Smooth muscle cell (in vitro differentiated cells): ENCODE measurements around the gene SERPINE1. TPM values are rescaled to one million over a fixed set of nuclear protein-coding genes. Genes with fewer than 3 reads are reported as not detected.

Experiments
- DNase-seq: peaks from one replicate; lab custom pipeline; 2025; ENCODE audit not compliant: unreplicated experiment; lab: John Stamatoyannopoulos, UW
- H2AFZ ChIP-seq: fragments of 200-600 bp; sonication (generic); 2 replicates; pipeline ENCODE4 v1.6.0; 2016; ENCODE audit warnings: antibody characterized with exemption, low read depth, mild to moderate bottlenecking
- H3F3A ChIP-seq: fragments of 200-600 bp; sonication (generic); 2 replicates; pipeline ENCODE4 v1.6.0; 2017; ENCODE audit warnings: antibody characterized with exemption, low read depth
- H3K27ac ChIP-seq: fragments of 200-600 bp; sonication (generic); 2 replicates; pipeline ENCODE4 v1.5.1; 2016; ENCODE audit warnings: low read depth, mild to moderate bottlenecking
- H3K27me3 ChIP-seq: fragments of 200-600 bp; sonication (generic); 2 replicates; pipeline ENCODE4 v1.6.1; 2016; ENCODE audit warnings: low read depth, mild to moderate bottlenecking
- H3K36me3 ChIP-seq: fragments of 200-600 bp; sonication (generic); 2 replicates; pipeline ENCODE4 v1.5.1; 2016; ENCODE audit warnings: low read depth
- H3K4me1 ChIP-seq: fragments of 200-600 bp; sonication (generic); 2 replicates; pipeline ENCODE4 v1.5.1; 2016; ENCODE audit warnings: low read depth
- H3K4me2 ChIP-seq: fragments of 200-600 bp; sonication (generic); 2 replicates; pipeline ENCODE4 v1.6.0; 2016; ENCODE audit warnings: mild to moderate bottlenecking
- H3K4me3 ChIP-seq: fragments of 200-600 bp; sonication (generic); 2 replicates; pipeline ENCODE4 v1.5.1; 2016; ENCODE audit warnings: mild to moderate bottlenecking
- H3K79me2 ChIP-seq: fragments of 200-600 bp; sonication (generic); 2 replicates; pipeline ENCODE4 v1.6.0; 2016; ENCODE audit warnings: low read depth, mild to moderate bottlenecking
- H3K9ac ChIP-seq: fragments of 200-600 bp; sonication (generic); 2 replicates; pipeline ENCODE4 v1.6.0; 2016; ENCODE audit warnings: low read depth
- H3K9me3 ChIP-seq: fragments of 200-600 bp; sonication (generic); replicated peaks from 2 replicates; pipeline ENCODE4 v1.5.1; 2016; ENCODE audit warnings: low read depth
- H4K20me1 ChIP-seq: fragments of 200-600 bp; sonication (generic); 2 replicates; pipeline ENCODE4 v1.6.0; 2016; ENCODE audit warnings: low read depth
- CTCF ChIP-seq: fragments of 200-600 bp; sonication (generic); IDR thresholded peaks from 2 replicates; pipeline ENCODE4 v1.5.1; 2017; ENCODE audit warnings: borderline replicate concordance, mild to moderate bottlenecking, antibody characterized with exemption; ENCODE audit not compliant: insufficient read depth, poor library complexity, severe bottlenecking
- WGBS: methylation state at CpG from one replicate; pipeline ENCODE4 v1.1.7; 2016; ENCODE audit warnings: low lambda C conversion rate; 5-methylcytosine and 5-hydroxymethylcytosine counted together
- polyA plus RNA-seq: library from polyadenylated mRNA; unstranded; fragments of >200 nt; fragmentation: Nextera tagmentation; extraction: Ambion mirVana; gene quantifications from 2 replicates; pipeline ENCODE4 v1.2.1, GENCODE V29; 2016
- total RNA-seq: library from RNA; depleted of rRNA; stranded (reverse); fragments of >200 nt; gene quantifications from 2 replicates; pipeline ENCODE4 v1.2.3, GENCODE V29; 2014

Gene SERPINE1
- total RNA-seq (387 and 435 TPM in 2 replicates), polyA plus RNA-seq (460 and 495 TPM in 2 replicates)

GRCh38 chr7:101126651-101127459, at the start of gene SERPINE1:
TSS of gene SERPINE1 (plus strand) at chr7:101127104. CDS start at chr7:101128394, 1,290 bp downstream.
- Histone ChIP-seq H3K27me3 (no peaks in the 10 kb centered on the region), H3K9me3 (no peaks in the 10 kb centered on the region), H3K79me2 (peaks cover 14% of the 10 kb centered on the region), H3K9ac (peak within 1 kb of the TSS; percentile 96), H4K20me1 (peaks cover 45% of the 10 kb centered on the region), H3K4me2 (peak within 1 kb of the TSS; percentile 88), H3K4me1 (peaks cover 20% of the 10 kb centered on the region), H3F3A (peaks cover 57% of the 10 kb centered on the region), H3K4me3 (peak within 1 kb of the TSS; percentile 53), H3K36me3 (peaks cover 6% of the 10 kb centered on the region), H3K27ac (peak within 1 kb of the TSS; percentile 100), H2AFZ (no peak within 1 kb of the TSS)
- WGBS: 15% methylated on average over 22 of the region's 22 CpGs
- peak; percentile 13 for TF ChIP-seq CTCF
- DNase-seq: peak; percentile 75

GRCh38 chr7:101077303-101078086, 49.4 kb upstream of the SERPINE1 start:
- Histone ChIP-seq H3F3A (no peaks in the 10 kb centered on the region), H3K4me3 (no peak overlapping the region), H3K27ac (no peak overlapping the region), H3K4me2 (no peak overlapping the region), H2AFZ (no peak overlapping the region), H3K4me1 (no peaks in the 10 kb centered on the region), H3K9ac (no peak overlapping the region), H3K79me2 (no peaks in the 10 kb centered on the region), H3K36me3 (no peaks in the 10 kb centered on the region), H3K27me3 (no peaks in the 10 kb centered on the region), H4K20me1 (no peaks in the 10 kb centered on the region), H3K9me3 (no peaks in the 10 kb centered on the region)
- peak; percentile 49 for DNase-seq
- TF ChIP-seq CTCF: peak; percentile 90
- WGBS: 35% methylated on average over 10 of the region's 13 CpGs

- no peaks in the 10 kb centered on the region for H4K20me1 ChIP-seq
- H3K27ac ChIP-seq: no peak overlapping the region
- H3K9me3 ChIP-seq: no peaks in the 10 kb centered on the region
- no peak for TF ChIP-seq CTCF
- no peaks in the 10 kb centered on the region for H3K27me3 ChIP-seq
- no peak overlapping the region for H3K4me2 ChIP-seq
- no peak for DNase-seq
- H3K9ac ChIP-seq: no peak overlapping the region
- H2AFZ ChIP-seq: no peak overlapping the region
- H3F3A ChIP-seq: no peaks in the 10 kb centered on the region
- WGBS: 82% methylated on average over 1 of the region's 1 CpG
- H3K4me3 ChIP-seq: no peak overlapping the region
- H3K4me1 ChIP-seq: no peaks in the 10 kb centered on the region
- H3K36me3 ChIP-seq: no peaks in the 10 kb centered on the region
- peaks cover 8% of the 10 kb centered on the region for H3K79me2 ChIP-seq
Measured at GRCh38 chr7:101081432-101081831, 45.5 kb upstream of the SERPINE1 start.
